Measurements from ENCODE around the gene BNC2. TPM values are rescaled to one million over a fixed set of nuclear protein-coding genes. Genes with fewer than 3 reads are reported as not detected.

BNC2 gene
- total RNA-seq, 1 experiment from 2014 or later: 43.6 TPM

DNA sequence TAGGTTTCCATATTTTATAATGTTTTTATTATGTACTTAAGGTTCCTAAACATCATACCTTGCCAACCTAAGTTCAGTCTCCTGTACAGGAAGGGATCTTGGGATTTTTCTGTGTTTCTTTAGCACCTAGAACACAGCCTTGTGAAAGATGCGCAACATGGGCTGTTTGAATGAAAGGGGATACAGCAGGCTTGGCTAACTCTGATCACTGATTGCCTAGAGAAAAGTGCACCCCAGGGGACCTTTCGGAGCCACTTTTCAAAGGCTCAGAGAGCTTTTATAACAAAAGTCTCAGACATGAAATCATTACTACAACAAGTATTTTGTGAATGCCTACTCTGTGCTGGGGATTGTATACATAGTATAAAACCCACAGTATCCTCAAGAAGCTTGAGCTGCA lies 261.6 kb downstream of the BNC2 start:
- no peak overlapping the region for H3T11ph ChIP-seq (ENCODE audit: low read length)
- H3K27ac ChIP-seq (ENCODE audit: insufficient read length, low read depth, low read length): no peak overlapping the region
- WGBS (ENCODE audit: extremely low coverage, insufficient read length, low lambda C conversion rate): no CpG with 5 or more reads among the region's 2 CpGs
- Mint-ChIP-seq H3K9me3 (no peaks in the 10 kb centered on the region), H3K4me3 (no peak overlapping the region), H3K27ac (peak overlapping the region in 2 of 3 experiments; percentile 30 to 74; a peak in 5 of 7 replicates), H3K36me3 (ENCODE audit: insufficient read depth in 1 of 3, low read depth in 3 of 3) (peaks cover 0 to 6% (median 0%) of the 10 kb centered on the region in 3 experiments; a peak in 1 of 7 replicates), H3K27me3 (ENCODE audit: low read depth) (no peaks in the 10 kb centered on the region), H3K4me1 (peaks cover 43 to 50% of the 10 kb centered on the region in 2 experiments)
- no peak overlapping the region for H3K9ac ChIP-seq (ENCODE audit: extremely low read depth, insufficient read length, low read length)
- H3K79me1 ChIP-seq (ENCODE audit: insufficient read depth, low read depth, low read length, poor library complexity, severe bottlenecking): no peaks in the 10 kb centered on the region
- no peak overlapping the region for H3K23ac ChIP-seq (ENCODE audit: insufficient read length, low read depth, low read length)
- H2BK12ac ChIP-seq (ENCODE audit: insufficient read length, low read depth, low read length): no peak overlapping the region
- H2BK15ac ChIP-seq (ENCODE audit: low read depth, low read length): no peak overlapping the region
- no peak overlapping the region for H4K8ac ChIP-seq (replicated peaks; ENCODE audit: insufficient read length, low read depth, low read length)
- no peak overlapping the region for H2BK5ac ChIP-seq (ENCODE audit: insufficient read length, low read length)
- no peak for DNase-seq
- H3K4me1 ChIP-seq (ENCODE audit: insufficient read depth, low read length): peaks cover 3% of the 10 kb centered on the region
- H3K4ac ChIP-seq (ENCODE audit: low read depth, low read length): no peak overlapping the region
- no peaks in the 10 kb centered on the region for H3K27me3 ChIP-seq (ENCODE audit: insufficient read depth, low read length)
- no peak overlapping the region for H3K56ac ChIP-seq (ENCODE audit: insufficient read length, low read depth, low read length)
- no peak overlapping the region for H2AFZ ChIP-seq (ENCODE audit: low read length)
- H4K5ac ChIP-seq (ENCODE audit: insufficient read length, low read depth, low read length): no peak overlapping the region
- no peak overlapping the region for H4K91ac ChIP-seq (ENCODE audit: insufficient read length, low read depth, low read length)
- no peaks in the 10 kb centered on the region for H3K23me2 ChIP-seq (ENCODE audit: insufficient read length, low read depth, low read length, poor library complexity, severe bottlenecking)
- TF ChIP-seq CTCF (conservative IDR thresholded peaks at IDR 0.05): no peak
- H3K9me3 ChIP-seq (ENCODE audit: control insufficient read depth, low read depth, low read length): no peaks in the 10 kb centered on the region
- H3K4me2 ChIP-seq (ENCODE audit: insufficient read depth, insufficient read length, low read length): no peak overlapping the region
- no peak overlapping the region for H2AK5ac ChIP-seq (ENCODE audit: insufficient read length, low read length)
- no peak overlapping the region for H2BK20ac ChIP-seq (ENCODE audit: low read depth, low read length, poor library complexity, severe bottlenecking)
- no peaks in the 10 kb centered on the region for H4K20me1 ChIP-seq (ENCODE audit: control insufficient read depth, insufficient read depth, insufficient read length)
- H3K18ac ChIP-seq (ENCODE audit: insufficient read length, low read depth, low read length): no peak overlapping the region
- H3K79me2 ChIP-seq (ENCODE audit: insufficient read depth, low read length): no peaks in the 10 kb centered on the region
- no peak overlapping the region for H3K14ac ChIP-seq (ENCODE audit: insufficient read depth, low read length)
- H2BK120ac ChIP-seq (ENCODE audit: low read depth, low read length, poor library complexity, severe bottlenecking): no peak overlapping the region

Data from H9 (cell line).